Measurements from ENCODE around the gene MAP3K5. TPM values are rescaled to one million over a fixed set of nuclear protein-coding genes. Genes with fewer than 3 reads are reported as not detected.

The MAP3K5 gene
- total RNA-seq, 5 donors from 2014 or later (not counting 1 experiment from before 2014, with no cell fraction given): 17.8 to 29.2 (median 20.6) TPM

- H3K9me3 ChIP-seq: no peaks in the 10 kb centered on the region
- Mint-ChIP-seq H3K4me1 (peaks cover 4 to 7% (median 6%) of the 10 kb centered on the region in 3 donors), H3K4me3 (no peak overlapping the region), H3K27me3 (no peaks in the 10 kb centered on the region), H3K27ac (no peak overlapping the region), H3K9me3 (no peaks in the 10 kb centered on the region), H3K36me3 (peaks cover 46% of the 10 kb centered on the region)
- ChIA-PET POLR2A (no interaction called here), CTCF (interaction anchor here (1.3 to 1.5 kb wide), 2 partner anchors 15 to 177 kb away, joined by 3 to 4 read pairs; partner anchors contain the start of gene MAP3K5 (in 1 of the 2))
- H3K4me1 ChIP-seq (ENCODE audit: control insufficient read depth in 1 of 2, extremely low read depth in 1 of 2, insufficient read depth in 2 of 2, low read length in 2 of 2): no peaks in the 10 kb centered on the region
- no peak for ATAC-seq (replicated peaks in 1 of 4)
- H3K27me3 ChIP-seq (replicated peaks in 1 of 2; ENCODE audit: control insufficient read depth in 2 of 2, extremely low read depth in 1 of 2, insufficient read depth in 2 of 2, low read length in 1 of 2): no peaks in the 10 kb centered on the region
- no peak for DNase-seq
- no peak overlapping the region for H3K4me3 ChIP-seq (ENCODE audit: control insufficient read depth in 1 of 2, extremely low read depth in 1 of 2, low read length in 1 of 2)
- peaks cover 0 to 35% of the 10 kb centered on the region in 2 donors for H3K36me3 ChIP-seq (ENCODE audit: control insufficient read depth in 2 of 2, extremely low read depth in 1 of 2, insufficient read depth in 1 of 2, low read length in 1 of 2)
- 89% methylated on average over 2 of the region's 2 CpGs for WGBS (ENCODE audit: insufficient coverage)
- H3K27ac ChIP-seq (ENCODE audit: low read length): no peak overlapping the region
These were observed 177.3 kb downstream of the MAP3K5 start for GRCh38 chr6:136614994-136615393.

GRCh38 chr6:136614350-136614749 is 177.9 kb downstream of the MAP3K5 start:
- H3K36me3 Mint-ChIP-seq: peaks cover 42% of the 10 kb centered on the region
- DNase-seq (no peak), ATAC-seq (replicated peaks in 1 of 4) (no peak)
- no peak overlapping the region for H3K27ac Mint-ChIP-seq
- H3K4me3 Mint-ChIP-seq: no peak overlapping the region
- 89% methylated on average over 1 of the region's 1 CpG for WGBS (ENCODE audit: insufficient coverage)
- Histone ChIP-seq H3K4me1 (ENCODE audit: control insufficient read depth in 1 of 2, extremely low read depth in 1 of 2, insufficient read depth in 2 of 2, low read length in 2 of 2) (no peaks in the 10 kb centered on the region), H3K36me3 (ENCODE audit: control insufficient read depth in 2 of 2, extremely low read depth in 1 of 2, insufficient read depth in 1 of 2, low read length in 1 of 2) (peaks cover 0 to 34% of the 10 kb centered on the region in 2 donors), H3K27ac (ENCODE audit: low read length) (no peak overlapping the region), H3K27me3 (replicated peaks in 1 of 2; ENCODE audit: control insufficient read depth in 2 of 2, extremely low read depth in 1 of 2, insufficient read depth in 2 of 2, low read length in 1 of 2) (no peaks in the 10 kb centered on the region), H3K4me3 (ENCODE audit: control insufficient read depth in 1 of 2, extremely low read depth in 1 of 2, low read length in 1 of 2) (no peak overlapping the region), H3K9me3 (no peaks in the 10 kb centered on the region)
- H3K9me3 Mint-ChIP-seq: no peaks in the 10 kb centered on the region
- ChIA-PET POLR2A (no interaction called here), CTCF (interaction anchor here in 1 of 2 donors (1.3 kb wide), 1 partner anchor 178 kb away, joined by 4 read pairs; the partner anchor contains the start of gene MAP3K5)
- no peaks in the 10 kb centered on the region for H3K27me3 Mint-ChIP-seq
- H3K4me1 Mint-ChIP-seq: peaks cover 5 to 9% (median 7%) of the 10 kb centered on the region in 3 donors

- H3K9me3 ChIP-seq: no peaks in the 10 kb centered on the region
- peaks cover 0 to 36% of the 10 kb centered on the region in 2 donors for H3K36me3 ChIP-seq (ENCODE audit: control insufficient read depth in 2 of 2, extremely low read depth in 1 of 2, insufficient read depth in 1 of 2, low read length in 1 of 2)
- no peak overlapping the region for H3K4me3 ChIP-seq (ENCODE audit: control insufficient read depth in 1 of 2, extremely low read depth in 1 of 2, low read length in 1 of 2)
- Mint-ChIP-seq H3K4me1 (peaks cover 6 to 10% (median 8%) of the 10 kb centered on the region in 3 donors), H3K9me3 (no peaks in the 10 kb centered on the region), H3K27ac (no peak overlapping the region), H3K36me3 (peaks cover 38% of the 10 kb centered on the region), H3K27me3 (no peaks in the 10 kb centered on the region), H3K4me3 (no peak overlapping the region)
- no peak for ATAC-seq (replicated peaks in 1 of 4)
- no CpG with 5 or more reads among the region's 3 CpGs for WGBS (ENCODE audit: insufficient coverage)
- no peak for DNase-seq
- H3K27ac ChIP-seq (ENCODE audit: low read length): no peak overlapping the region
- H3K4me1 ChIP-seq (ENCODE audit: control insufficient read depth in 1 of 2, extremely low read depth in 1 of 2, insufficient read depth in 2 of 2, low read length in 2 of 2): no peaks in the 10 kb centered on the region
- ChIA-PET CTCF (interaction anchor here in 1 of 2 donors (0.5 to 3.4 kb wide), 3 partner anchors 31 to 179 kb away, joined by 3 to 14 read pairs (median 3); partner anchors contain the start of gene MAP3K5), POLR2A (no interaction called here)
- no peaks in the 10 kb centered on the region for H3K27me3 ChIP-seq (replicated peaks in 1 of 2; ENCODE audit: control insufficient read depth in 2 of 2, extremely low read depth in 1 of 2, insufficient read depth in 2 of 2, low read length in 1 of 2)
These were observed 178.8 kb downstream of the MAP3K5 start for GRCh38 chr6:136613477-136613876.

- ChIA-PET POLR2A (interaction anchor here in 1 of 2 donors (0.7 kb wide), 1 partner anchor 114 kb away, joined by 3 read pairs; no protein-coding TSS in a partner anchor), CTCF (interaction anchor here in 1 of 2 donors (0.5 to 3.4 kb wide), 3 partner anchors 31 to 180 kb away, joined by 3 to 14 read pairs (median 3); partner anchors contain the start of gene MAP3K5)
- H3K27me3 ChIP-seq (replicated peaks in 1 of 2; ENCODE audit: control insufficient read depth in 2 of 2, extremely low read depth in 1 of 2, insufficient read depth in 2 of 2, low read length in 1 of 2): no peaks in the 10 kb centered on the region
- H3K27me3 Mint-ChIP-seq: no peaks in the 10 kb centered on the region
- DNase-seq: no peak
- no peak overlapping the region for H3K4me3 Mint-ChIP-seq
- no CpG with 5 or more reads among the region's 6 CpGs for whole genome bisulfite sequencing (ENCODE audit: insufficient coverage)
- H3K4me1 ChIP-seq (ENCODE audit: control insufficient read depth in 1 of 2, extremely low read depth in 1 of 2, insufficient read depth in 2 of 2, low read length in 2 of 2): no peaks in the 10 kb centered on the region
- no peak overlapping the region for H3K4me3 ChIP-seq (ENCODE audit: control insufficient read depth in 1 of 2, extremely low read depth in 1 of 2, low read length in 1 of 2)
- H3K9me3 ChIP-seq: no peaks in the 10 kb centered on the region
- peaks cover 9 to 14% (median 14%) of the 10 kb centered on the region in 3 donors for H3K4me1 Mint-ChIP-seq
- H3K27ac ChIP-seq (ENCODE audit: low read length): no peak overlapping the region
- peaks cover 0 to 33% of the 10 kb centered on the region in 2 donors for H3K36me3 ChIP-seq (ENCODE audit: control insufficient read depth in 2 of 2, extremely low read depth in 1 of 2, insufficient read depth in 1 of 2, low read length in 1 of 2)
- H3K36me3 Mint-ChIP-seq: peaks cover 35% of the 10 kb centered on the region
- no peaks in the 10 kb centered on the region for H3K9me3 Mint-ChIP-seq
- ATAC-seq (replicated peaks in 1 of 4): no peak
- no peak overlapping the region for H3K27ac Mint-ChIP-seq
These were observed 179.4 kb downstream of the MAP3K5 start for GRCh38 chr6:136612666-136613389.

GRCh38 chr6:136611746-136612145 is 180.5 kb downstream of the MAP3K5 start:
- H3K4me3 ChIP-seq (ENCODE audit: control insufficient read depth in 1 of 2, extremely low read depth in 1 of 2, low read length in 1 of 2): no peak overlapping the region
- no peaks in the 10 kb centered on the region for H3K9me3 Mint-ChIP-seq
- ChIA-PET POLR2A (no interaction called here), CTCF (interaction anchor here (0.8 to 3.4 kb wide), 4 partner anchors 15 to 181 kb away, joined by 3 to 14 read pairs (median 4); partner anchors contain the start of gene MAP3K5 (in 1 of the 2))
- no peaks in the 10 kb centered on the region for H3K27me3 ChIP-seq (replicated peaks in 1 of 2; ENCODE audit: control insufficient read depth in 2 of 2, extremely low read depth in 1 of 2, insufficient read depth in 2 of 2, low read length in 1 of 2)
- peaks cover 0 to 32% of the 10 kb centered on the region in 2 donors for H3K36me3 ChIP-seq (ENCODE audit: control insufficient read depth in 2 of 2, extremely low read depth in 1 of 2, insufficient read depth in 1 of 2, low read length in 1 of 2)
- no peak for DNase-seq
- no peak overlapping the region for H3K27ac Mint-ChIP-seq
- H3K4me3 Mint-ChIP-seq: no peak overlapping the region
- no peak overlapping the region for H3K27ac ChIP-seq (ENCODE audit: low read length)
- WGBS (ENCODE audit: insufficient coverage): no CpG with 5 or more reads among the region's 1 CpG
- H3K36me3 Mint-ChIP-seq: peaks cover 35% of the 10 kb centered on the region
- no peaks in the 10 kb centered on the region for H3K27me3 Mint-ChIP-seq
- no peaks in the 10 kb centered on the region for H3K9me3 ChIP-seq
- ATAC-seq (replicated peaks in 1 of 4): no peak
- no peaks in the 10 kb centered on the region for H3K4me1 ChIP-seq (ENCODE audit: control insufficient read depth in 1 of 2, extremely low read depth in 1 of 2, insufficient read depth in 2 of 2, low read length in 2 of 2)
- H3K4me1 Mint-ChIP-seq: peaks cover 9 to 18% (median 14%) of the 10 kb centered on the region in 3 donors

- Mint-ChIP-seq H3K4me1 (peaks cover 9 to 18% (median 14%) of the 10 kb centered on the region in 3 donors), H3K4me3 (no peak overlapping the region), H3K27me3 (no peaks in the 10 kb centered on the region), H3K9me3 (no peaks in the 10 kb centered on the region), H3K36me3 (peaks cover 34% of the 10 kb centered on the region), H3K27ac (no peak overlapping the region)
- no CpG with 5 or more reads among the region's 2 CpGs for whole genome bisulfite sequencing (ENCODE audit: insufficient coverage)
- no peaks in the 10 kb centered on the region for H3K4me1 ChIP-seq (ENCODE audit: control insufficient read depth in 1 of 2, extremely low read depth in 1 of 2, insufficient read depth in 2 of 2, low read length in 2 of 2)
- no peaks in the 10 kb centered on the region for H3K27me3 ChIP-seq (replicated peaks in 1 of 2; ENCODE audit: control insufficient read depth in 2 of 2, extremely low read depth in 1 of 2, insufficient read depth in 2 of 2, low read length in 1 of 2)
- no peak for ATAC-seq (replicated peaks in 1 of 4)
- H3K27ac ChIP-seq (ENCODE audit: low read length): no peak overlapping the region
- H3K9me3 ChIP-seq: no peaks in the 10 kb centered on the region
- POLR2A ChIA-PET: interaction anchor here in 1 of 2 donors (0.7 kb wide), 1 partner anchor 16 kb away, joined by 5 read pairs; no protein-coding TSS in a partner anchor
- H3K36me3 ChIP-seq (ENCODE audit: control insufficient read depth in 2 of 2, extremely low read depth in 1 of 2, insufficient read depth in 1 of 2, low read length in 1 of 2): peaks cover 0 to 36% of the 10 kb centered on the region in 2 donors
- H3K4me3 ChIP-seq (ENCODE audit: control insufficient read depth in 1 of 2, extremely low read depth in 1 of 2, low read length in 1 of 2): no peak overlapping the region
- no peak for DNase-seq
- CTCF ChIA-PET: interaction anchor here (0.7 to 3.4 kb wide), 6 partner anchors 9 to 218 kb away, joined by 3 to 14 read pairs (median 4); partner anchors contain the start of gene MAP3K5 (in 1 of the 2)
These were observed 181.1 kb downstream of the MAP3K5 start for GRCh38 chr6:136611133-136611532.
